ENCODE results near the gene RPS21.

DNA sequence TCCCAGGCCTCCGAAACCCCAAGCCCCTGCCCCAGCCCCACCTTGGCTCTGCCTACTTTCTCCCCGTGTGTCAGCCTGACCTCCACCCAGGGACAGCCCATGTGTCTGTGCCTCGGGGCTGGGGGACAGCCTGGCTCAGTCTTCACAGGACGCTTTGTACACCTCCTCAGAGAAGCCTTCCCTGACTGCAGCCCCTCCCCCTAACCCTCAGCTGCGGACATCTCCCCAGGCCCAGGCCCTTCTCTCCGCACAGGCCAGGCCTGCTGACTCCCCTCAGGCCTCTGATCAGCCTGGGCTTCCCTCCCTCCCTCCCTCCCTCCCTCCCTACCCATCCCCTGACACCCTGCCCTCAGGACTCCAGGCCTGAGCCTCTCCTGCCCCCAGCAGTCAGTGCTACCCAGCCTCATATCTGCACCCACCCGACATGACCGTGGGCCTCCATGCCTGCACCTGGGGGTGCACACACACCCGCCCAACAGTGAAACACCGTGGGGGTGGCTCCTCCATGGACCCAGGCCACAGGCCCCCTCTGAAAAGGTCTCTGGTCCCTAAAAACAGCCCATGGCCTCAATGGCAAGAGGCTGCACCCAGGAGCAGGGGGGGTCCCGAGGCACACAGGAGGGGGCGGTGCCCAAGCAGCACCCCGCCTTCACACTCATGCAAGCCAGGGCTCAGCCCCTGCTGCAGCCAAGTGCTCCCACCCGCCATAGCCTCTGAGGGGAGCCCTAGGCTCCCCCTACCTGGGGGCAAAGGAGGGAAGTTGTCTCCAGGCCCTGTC is 32.7 kb upstream of the RPS21 start:
- TF ChIP-seq, protein P1, sequence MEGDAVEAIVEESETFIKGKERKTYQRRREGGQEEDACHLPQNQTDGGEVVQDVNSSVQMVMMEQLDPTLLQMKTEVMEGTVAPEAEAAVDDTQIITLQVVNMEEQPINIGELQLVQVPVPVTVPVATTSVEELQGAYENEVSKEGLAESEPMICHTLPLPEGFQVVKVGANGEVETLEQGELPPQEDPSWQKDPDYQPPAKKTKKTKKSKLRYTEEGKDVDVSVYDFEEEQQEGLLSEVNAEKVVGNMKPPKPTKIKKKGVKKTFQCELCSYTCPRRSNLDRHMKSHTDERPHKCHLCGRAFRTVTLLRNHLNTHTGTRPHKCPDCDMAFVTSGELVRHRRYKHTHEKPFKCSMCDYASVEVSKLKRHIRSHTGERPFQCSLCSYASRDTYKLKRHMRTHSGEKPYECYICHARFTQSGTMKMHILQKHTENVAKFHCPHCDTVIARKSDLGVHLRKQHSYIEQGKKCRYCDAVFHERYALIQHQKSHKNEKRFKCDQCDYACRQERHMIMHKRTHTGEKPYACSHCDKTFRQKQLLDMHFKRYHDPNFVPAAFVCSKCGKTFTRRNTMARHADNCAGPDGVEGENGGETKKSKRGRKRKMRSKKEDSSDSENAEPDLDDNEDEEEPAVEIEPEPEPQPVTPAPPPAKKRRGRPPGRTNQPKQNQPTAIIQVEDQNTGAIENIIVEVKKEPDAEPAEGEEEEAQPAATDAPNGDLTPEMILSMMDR (IDR thresholded peaks at IDR 0.05; ENCODE audit: poor library complexity, severe bottlenecking): no peak
- no peak for TF ChIP-seq EZH2 (IDR thresholded peaks at IDR 0.05; ENCODE audit: borderline replicate concordance, insufficient read depth, low read length, poor library complexity, severe bottlenecking)
- TF ChIP-seq POLR2AphosphoS5 (IDR thresholded peaks at IDR 0.05): no peak
- no peak for TF ChIP-seq SMC3 (conservative IDR thresholded peaks at IDR 0.05; ENCODE audit: poor library complexity)
- TF ChIP-seq EP300 (conservative IDR thresholded peaks at IDR 0.05; ENCODE audit: poor library complexity, severe bottlenecking): no peak
- TF ChIP-seq MXI1 (conservative IDR thresholded peaks at IDR 0.05; ENCODE audit: poor library complexity, severe bottlenecking): no peak
- TF ChIP-seq RAD21 (conservative IDR thresholded peaks at IDR 0.05): no peak
- TF ChIP-seq, protein P2, sequence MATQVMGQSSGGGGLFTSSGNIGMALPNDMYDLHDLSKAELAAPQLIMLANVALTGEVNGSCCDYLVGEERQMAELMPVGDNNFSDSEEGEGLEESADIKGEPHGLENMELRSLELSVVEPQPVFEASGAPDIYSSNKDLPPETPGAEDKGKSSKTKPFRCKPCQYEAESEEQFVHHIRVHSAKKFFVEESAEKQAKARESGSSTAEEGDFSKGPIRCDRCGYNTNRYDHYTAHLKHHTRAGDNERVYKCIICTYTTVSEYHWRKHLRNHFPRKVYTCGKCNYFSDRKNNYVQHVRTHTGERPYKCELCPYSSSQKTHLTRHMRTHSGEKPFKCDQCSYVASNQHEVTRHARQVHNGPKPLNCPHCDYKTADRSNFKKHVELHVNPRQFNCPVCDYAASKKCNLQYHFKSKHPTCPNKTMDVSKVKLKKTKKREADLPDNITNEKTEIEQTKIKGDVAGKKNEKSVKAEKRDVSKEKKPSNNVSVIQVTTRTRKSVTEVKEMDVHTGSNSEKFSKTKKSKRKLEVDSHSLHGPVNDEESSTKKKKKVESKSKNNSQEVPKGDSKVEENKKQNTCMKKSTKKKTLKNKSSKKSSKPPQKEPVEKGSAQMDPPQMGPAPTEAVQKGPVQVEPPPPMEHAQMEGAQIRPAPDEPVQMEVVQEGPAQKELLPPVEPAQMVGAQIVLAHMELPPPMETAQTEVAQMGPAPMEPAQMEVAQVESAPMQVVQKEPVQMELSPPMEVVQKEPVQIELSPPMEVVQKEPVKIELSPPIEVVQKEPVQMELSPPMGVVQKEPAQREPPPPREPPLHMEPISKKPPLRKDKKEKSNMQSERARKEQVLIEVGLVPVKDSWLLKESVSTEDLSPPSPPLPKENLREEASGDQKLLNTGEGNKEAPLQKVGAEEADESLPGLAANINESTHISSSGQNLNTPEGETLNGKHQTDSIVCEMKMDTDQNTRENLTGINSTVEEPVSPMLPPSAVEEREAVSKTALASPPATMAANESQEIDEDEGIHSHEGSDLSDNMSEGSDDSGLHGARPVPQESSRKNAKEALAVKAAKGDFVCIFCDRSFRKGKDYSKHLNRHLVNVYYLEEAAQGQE (IDR thresholded peaks at IDR 0.05; ENCODE audit: borderline replicate concordance): no peak
- no peak for TF ChIP-seq TAF1 (IDR thresholded peaks at IDR 0.05; ENCODE audit: low read depth)

All from neural cell (in vitro differentiated cells).